Body of pancreas (tissue), 4 donors: Measurements from ENCODE around the gene ATOH8.

Source experiments
- POLR2A ChIP-seq, 3 donors: fragments of 450-650 bp; IDR thresholded peaks; one replicate each; pipeline ENCODE4 v1.6.1; 2016; ENCODE audit warnings: antibody characterized with exemption in 3 of 3, mild to moderate bottlenecking in 2 of 3
- TF ChIP-seq, protein P1 (sequence below), 7 experiments: fragments of 450-650 bp in 4 of 7; fragments of 200-600 bp in 3 of 7; sonication (generic) in 3 of 7; IDR thresholded peaks; one replicate each; pipeline ENCODE4 v1.5.1; 2016 to 2019; ENCODE audit warnings: antibody characterized with exemption in 7 of 7

DNA sequence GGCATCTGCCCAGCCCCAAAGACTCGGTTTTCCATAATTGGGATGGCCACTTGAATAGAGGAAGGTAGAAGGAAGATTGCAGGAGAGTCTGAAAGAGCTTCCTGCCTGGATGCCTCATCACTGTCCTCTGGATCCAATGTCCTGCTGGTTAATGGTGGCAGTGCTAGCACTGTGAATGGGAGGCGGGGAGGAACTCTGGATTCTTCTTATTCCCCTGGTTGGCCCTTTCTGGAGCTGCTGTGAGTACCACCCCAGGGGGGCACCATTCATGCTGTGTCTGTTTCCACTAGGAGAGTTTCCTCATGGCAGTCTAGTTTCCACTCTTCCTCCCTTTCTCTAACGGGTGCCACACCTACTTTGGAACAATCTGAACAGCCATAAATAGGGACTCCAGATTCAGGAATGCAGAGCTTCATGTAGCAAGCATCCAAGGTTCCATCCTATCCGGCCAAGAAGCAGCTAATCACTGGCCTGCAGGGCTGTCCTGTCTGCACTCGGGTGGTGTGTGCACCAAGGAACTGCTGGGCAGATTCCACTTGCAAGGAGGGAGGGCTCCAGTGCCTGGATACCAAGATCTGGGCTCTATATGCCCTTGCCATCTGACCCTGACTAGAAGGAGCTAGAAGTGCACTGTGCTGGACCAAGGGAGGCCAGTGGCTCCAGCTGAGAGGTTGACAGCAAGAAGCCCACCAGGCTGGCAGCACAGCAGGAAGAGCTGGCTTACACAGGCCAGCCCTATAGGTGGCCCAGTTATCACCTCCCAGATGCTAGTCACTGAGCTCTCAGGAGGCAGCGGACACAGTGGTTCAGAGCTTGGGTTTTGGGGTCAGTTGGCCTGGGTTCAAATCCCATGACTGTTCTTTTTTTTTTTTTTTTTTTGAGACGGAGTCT lies 4.6 kb upstream of the ATOH8 start:
- TF ChIP-seq, protein P1, sequence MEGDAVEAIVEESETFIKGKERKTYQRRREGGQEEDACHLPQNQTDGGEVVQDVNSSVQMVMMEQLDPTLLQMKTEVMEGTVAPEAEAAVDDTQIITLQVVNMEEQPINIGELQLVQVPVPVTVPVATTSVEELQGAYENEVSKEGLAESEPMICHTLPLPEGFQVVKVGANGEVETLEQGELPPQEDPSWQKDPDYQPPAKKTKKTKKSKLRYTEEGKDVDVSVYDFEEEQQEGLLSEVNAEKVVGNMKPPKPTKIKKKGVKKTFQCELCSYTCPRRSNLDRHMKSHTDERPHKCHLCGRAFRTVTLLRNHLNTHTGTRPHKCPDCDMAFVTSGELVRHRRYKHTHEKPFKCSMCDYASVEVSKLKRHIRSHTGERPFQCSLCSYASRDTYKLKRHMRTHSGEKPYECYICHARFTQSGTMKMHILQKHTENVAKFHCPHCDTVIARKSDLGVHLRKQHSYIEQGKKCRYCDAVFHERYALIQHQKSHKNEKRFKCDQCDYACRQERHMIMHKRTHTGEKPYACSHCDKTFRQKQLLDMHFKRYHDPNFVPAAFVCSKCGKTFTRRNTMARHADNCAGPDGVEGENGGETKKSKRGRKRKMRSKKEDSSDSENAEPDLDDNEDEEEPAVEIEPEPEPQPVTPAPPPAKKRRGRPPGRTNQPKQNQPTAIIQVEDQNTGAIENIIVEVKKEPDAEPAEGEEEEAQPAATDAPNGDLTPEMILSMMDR (IDR thresholded peaks at IDR 0.05) = no peak
- TF ChIP-seq POLR2A (IDR thresholded peaks at IDR 0.05) = no peak
